Activated CD4-positive, alpha-beta memory T cell treated with anti-CD3 and anti-CD28 coated beads, Interleukin-2, amount 10 ng/mL, durations not matched to agents 7 days and 5 days (primary cell): ENCODE measurements around the gene SHISA8. TPM values are rescaled to one million over a fixed set of nuclear protein-coding genes. Genes with fewer than 3 reads are reported as not detected.

Experiments
- CTCF ChIA-PET: fragments of 350-600 bp; sonication (Branson Sonifier 250); formaldehyde crosslinking; loops from one replicate; lab custom pipeline; 2021; ENCODE audit warnings: antibody characterized with exemption, inconsistent platforms; lab: Charles Lee
- POLR2A ChIA-PET: fragments of 350-600 bp; sonication (Branson Sonifier 250); formaldehyde crosslinking; loops from one replicate; lab custom pipeline; 2021; ENCODE audit warnings: antibody characterized with exemption; lab: Charles Lee
- DNase-seq: peaks from one replicate; pipeline ENCODE4 v3.0.0-alpha.2; 2020
- H3K27ac Mint-ChIP-seq: one replicate; pipeline ENCODE4 v1.8.0; 2021; ENCODE audit warnings: mild to moderate bottlenecking, mixed read lengths
- H3K27me3 Mint-ChIP-seq: one replicate; pipeline ENCODE4 v1.8.0; 2021; ENCODE audit warnings: mixed read lengths
- H3K36me3 Mint-ChIP-seq: one replicate; pipeline ENCODE4 v1.8.0; 2021; ENCODE audit warnings: low read depth, mixed read lengths
- H3K4me1 Mint-ChIP-seq: one replicate; pipeline ENCODE4 v1.8.0; 2021; ENCODE audit warnings: mixed read lengths
- H3K4me3 Mint-ChIP-seq: one replicate; pipeline ENCODE4 v1.8.0; 2021; ENCODE audit warnings: mild to moderate bottlenecking, mixed read lengths
- H3K9me3 Mint-ChIP-seq: one replicate; pipeline ENCODE4 v1.8.0; 2021; ENCODE audit warnings: mixed read lengths
- total RNA-seq, 2 experiments: library from RNA; stranded (reverse); gene quantifications; one replicate each; pipeline ENCODE4 v1.2.3, GENCODE V29; 2021

SHISA8 gene
- total RNA-seq, 2 experiments from 2014 or later = not detected

GRCh38 chr22:41910050-41911000, 4.5 kb downstream of the SHISA8 start:
- ChIA-PET POLR2A (interaction anchor here (0.6 to 3.4 kb wide), 3 partner anchors 9 to 222 kb away, joined by 3 to 17 read pairs (median 3); partner anchors contain the start of gene SNU13), CTCF (no interaction called here)
- DNase-seq = peak; percentile 35
- peaks cover 38% of the 10 kb centered on the region for H3K27me3 Mint-ChIP-seq
- no peaks in the 10 kb centered on the region for H3K9me3 Mint-ChIP-seq
- H3K4me3 Mint-ChIP-seq = no peak overlapping the region
- H3K4me1 Mint-ChIP-seq = peaks cover 37% of the 10 kb centered on the region
- no peak overlapping the region for H3K27ac Mint-ChIP-seq
- peaks cover 13% of the 10 kb centered on the region for H3K36me3 Mint-ChIP-seq

- H3K27me3 Mint-ChIP-seq = peaks cover 34% of the 10 kb centered on the region
- H3K36me3 Mint-ChIP-seq = peaks cover 13% of the 10 kb centered on the region
- CTCF ChIA-PET = no interaction called here
Observed at GRCh38 chr22:41909310-41910049, 5.4 kb downstream of the SHISA8 start.

GRCh38 chr22:41908411-41909309, 6.2 kb downstream of the SHISA8 start:
- peak overlapping the region; percentile 34 for H3K4me3 Mint-ChIP-seq
- peaks cover 19% of the 10 kb centered on the region for H3K36me3 Mint-ChIP-seq
- ChIA-PET CTCF (interaction anchor here (0.6 to 1.6 kb wide), 8 partner anchors 15 to 86 kb away, joined by 3 to 9 read pairs (median 5); partner anchors contain the start of genes CENPM and SREBF2), POLR2A (interaction anchor here (0.8 to 3.4 kb wide), 20 partner anchors 8 to 212 kb away, joined by 3 to 17 read pairs (median 4); partner anchors contain the start of genes CCDC134, CENPM and SREBF2)
- H3K27me3 Mint-ChIP-seq = peaks cover 32% of the 10 kb centered on the region
- peaks cover 37% of the 10 kb centered on the region for H3K4me1 Mint-ChIP-seq
- peak overlapping the region; percentile 68 for H3K27ac Mint-ChIP-seq
- no peaks in the 10 kb centered on the region for H3K9me3 Mint-ChIP-seq
- DNase-seq = peak; percentile 55

More at GRCh38 chr22:41909310-41910049, 5.4 kb downstream of the SHISA8 start:
- POLR2A ChIA-PET = interaction anchor here (0.9 to 3.4 kb wide), 3 partner anchors 16 to 212 kb away, joined by 3 to 17 read pairs (median 3); no protein-coding TSS in a partner anchor
- Mint-ChIP-seq H3K27ac (no peak overlapping the region), H3K4me1 (peaks cover 37% of the 10 kb centered on the region), H3K9me3 (no peaks in the 10 kb centered on the region), H3K4me3 (no peak overlapping the region)
- no peak for DNase-seq

- Mint-ChIP-seq H3K4me3 (no peak overlapping the region), H3K27me3 (peaks cover 24% of the 10 kb centered on the region), H3K4me1 (peaks cover 34% of the 10 kb centered on the region), H3K27ac (peak overlapping the region; percentile 24), H3K9me3 (no peaks in the 10 kb centered on the region), H3K36me3 (peaks cover 23% of the 10 kb centered on the region)
- no peak for DNase-seq
- CTCF ChIA-PET = interaction anchor here (0.8 to 1.6 kb wide), 8 partner anchors 18 to 85 kb away, joined by 3 to 9 read pairs (median 5); partner anchors contain the start of genes CENPM and SREBF2
- POLR2A ChIA-PET = interaction anchor here (0.8 to 3.4 kb wide), 19 partner anchors 8 to 126 kb away, joined by 3 to 17 read pairs (median 4); partner anchors contain the start of genes CCDC134, CENPM and SREBF2
Observed at GRCh38 chr22:41907436-41908401, 7.2 kb downstream of the SHISA8 start.

GRCh38 chr22:41906822-41907221, 8.1 kb downstream of the SHISA8 start:
- no peak overlapping the region for H3K4me3 Mint-ChIP-seq
- H3K36me3 Mint-ChIP-seq = peaks cover 23% of the 10 kb centered on the region
- H3K4me1 Mint-ChIP-seq = peaks cover 31% of the 10 kb centered on the region
- peaks cover 15% of the 10 kb centered on the region for H3K27me3 Mint-ChIP-seq
- ChIA-PET CTCF (no interaction called here), POLR2A (interaction anchor here (1.5 to 3.4 kb wide), 3 partner anchors 34 to 125 kb away, joined by 7 to 17 read pairs (median 7); partner anchors contain the start of gene SREBF2)
- DNase-seq = no peak
- no peaks in the 10 kb centered on the region for H3K9me3 Mint-ChIP-seq
- H3K27ac Mint-ChIP-seq = peak overlapping the region; percentile 6

GRCh38 chr22:41905411-41906202, 9.3 kb downstream of the SHISA8 start:
- CTCF ChIA-PET = no interaction called here

GRCh38 chr22:41904450-41905410, 10.1 kb downstream of the SHISA8 start:
- peaks cover 26% of the 10 kb centered on the region for H3K4me1 Mint-ChIP-seq
- DNase-seq = no peak
- H3K36me3 Mint-ChIP-seq = peaks cover 30% of the 10 kb centered on the region
- H3K27me3 Mint-ChIP-seq = peaks cover 7% of the 10 kb centered on the region
- POLR2A ChIA-PET = interaction anchor here (1.4 kb wide), 1 partner anchor 23 kb away, joined by 4 read pairs; no protein-coding TSS in a partner anchor
- no peaks in the 10 kb centered on the region for H3K9me3 Mint-ChIP-seq
- CTCF ChIA-PET = interaction anchor here (1.0 kb wide), 1 partner anchor 20 kb away, joined by 3 read pairs; no protein-coding TSS in a partner anchor
- no peak overlapping the region for H3K4me3 Mint-ChIP-seq
- no peak overlapping the region for H3K27ac Mint-ChIP-seq

More at GRCh38 chr22:41905411-41906202, 9.3 kb downstream of the SHISA8 start:
- no peak overlapping the region for H3K27ac Mint-ChIP-seq
- POLR2A ChIA-PET = interaction anchor here (1.4 kb wide), 1 partner anchor 22 kb away, joined by 4 read pairs; no protein-coding TSS in a partner anchor
- no peak overlapping the region for H3K4me3 Mint-ChIP-seq
- peaks cover 26% of the 10 kb centered on the region for H3K4me1 Mint-ChIP-seq
- peaks cover 9% of the 10 kb centered on the region for H3K27me3 Mint-ChIP-seq
- DNase-seq = no peak
- H3K36me3 Mint-ChIP-seq = peaks cover 23% of the 10 kb centered on the region
- H3K9me3 Mint-ChIP-seq = no peaks in the 10 kb centered on the region

GRCh38 chr22:41902932-41903421, 11.9 kb downstream of the SHISA8 start:
- H3K36me3 Mint-ChIP-seq = peaks cover 40% of the 10 kb centered on the region
- ChIA-PET POLR2A (interaction anchor here (0.8 to 2.2 kb wide), 2 partner anchors 13 to 164 kb away, joined by 3 to 6 read pairs; no protein-coding TSS in a partner anchor), CTCF (no interaction called here)
- H3K4me1 Mint-ChIP-seq = peaks cover 9% of the 10 kb centered on the region
- H3K27ac Mint-ChIP-seq = no peak overlapping the region
- H3K9me3 Mint-ChIP-seq = no peaks in the 10 kb centered on the region
- DNase-seq = no peak
- no peak overlapping the region for H3K4me3 Mint-ChIP-seq
- H3K27me3 Mint-ChIP-seq = no peaks in the 10 kb centered on the region

GRCh38 chr22:41902016-41902415, 12.9 kb downstream of the SHISA8 start:
- POLR2A ChIA-PET = interaction anchor here (2.2 kb wide), 1 partner anchor 14 kb away, joined by 6 read pairs; no protein-coding TSS in a partner anchor
- H3K27ac Mint-ChIP-seq = no peak overlapping the region
- no peak for DNase-seq
- H3K4me3 Mint-ChIP-seq = no peak overlapping the region
- H3K9me3 Mint-ChIP-seq = no peaks in the 10 kb centered on the region
- H3K27me3 Mint-ChIP-seq = no peaks in the 10 kb centered on the region
- peaks cover 44% of the 10 kb centered on the region for H3K36me3 Mint-ChIP-seq
- peaks cover 3% of the 10 kb centered on the region for H3K4me1 Mint-ChIP-seq
- CTCF ChIA-PET = no interaction called here
